ENCODE data around the gene NCR3LG1. TPM values are rescaled to one million over a fixed set of nuclear protein-coding genes. Genes with fewer than 3 reads are reported as not detected.

The NCR3LG1 gene
- total RNA-seq (2022) (13.6 and 14.2 TPM in 2 replicates), Bru-seq, nascent RNA (percentile 76 among the genes with signal in this experiment), BruChase-seq, experiment 1, labeled RNA remaining after a 6-hour chase (percentile 92 among the genes with signal in this experiment), BruChase-seq, experiment 2, labeled RNA remaining after a 2-hour chase (percentile 87 among the genes with signal in this experiment)
- long read RNA-seq, full-length matches to known transcripts = 2 of 5 reads
- long read RNA-seq, partial matches to known transcripts = 0 of 5 reads
- long read RNA-seq, other reads (novel, unspliced or antisense) = 3 of 5 reads

GRCh38 chr11:17351510-17352176, at the start of gene NCR3LG1:
NCR3LG1 (plus strand) TSS chr11:17351800; CDS start chr11:17351970, 170 bp downstream.
- Mint-ChIP-seq H3K9me3 (ENCODE audit: unreplicated experiment) (no peaks in the 10 kb centered on the region), H3K4me1 (ENCODE audit: insufficient read depth, unreplicated experiment) (peaks cover 5% of the 10 kb centered on the region), H3K27me3 (ENCODE audit: insufficient read depth, unreplicated experiment) (no peaks in the 10 kb centered on the region), H3K36me3 (ENCODE audit: insufficient read depth, unreplicated experiment) (peaks cover 4% of the 10 kb centered on the region), H3K27ac (ENCODE audit: low read depth, unreplicated experiment) (peak within 1 kb of the TSS; percentile 21), H3K4me3 (ENCODE audit: unreplicated experiment) (peak within 1 kb of the TSS; percentile 75)
- intact Hi-C loops (cut with micrococcal nuclease) = loop anchor here (5.0 kb wide), 2 partner anchors 74 to 274 kb away; partner anchors contain the start of genes NUCB2 and RPS13
- POLR2A ChIA-PET = interaction anchor here (0.7 to 4.1 kb wide), 2 partner anchors 67 to 144 kb away, joined by 3 to 32 read pairs; partner anchors contain the start of gene PIK3C2A
- CTCF ChIA-PET = interaction anchor here (0.6 to 0.8 kb wide), 2 partner anchors 116 to 187 kb away, joined by 3 to 4 read pairs; no protein-coding TSS in a partner anchor
- no peak for TF ChIP-seq CTCF (IDR thresholded peaks at IDR 0.05; ENCODE audit: unreplicated experiment)
- DNase-seq (ENCODE audit: unreplicated experiment) = peak; percentile 58
- no TSS peak for BruUV-seq (replicated peaks)

- ChIA-PET POLR2A (interaction anchor here (0.9 kb wide), 1 partner anchor 32 kb away, joined by 3 read pairs; no protein-coding TSS in a partner anchor), CTCF (interaction anchor here (0.6 to 0.7 kb wide), 2 partner anchors 83 to 235 kb away, joined by 4 to 6 read pairs; no protein-coding TSS in a partner anchor)
- DNase-seq (ENCODE audit: unreplicated experiment) = no peak
- intact Hi-C loops (cut with micrococcal nuclease) = no loop called here
- Mint-ChIP-seq H3K27ac (ENCODE audit: low read depth, unreplicated experiment) (no peak overlapping the region), H3K4me1 (ENCODE audit: insufficient read depth, unreplicated experiment) (no peaks in the 10 kb centered on the region), H3K9me3 (ENCODE audit: unreplicated experiment) (no peaks in the 10 kb centered on the region), H3K36me3 (ENCODE audit: insufficient read depth, unreplicated experiment) (peaks cover 12% of the 10 kb centered on the region), H3K4me3 (ENCODE audit: unreplicated experiment) (no peak overlapping the region), H3K27me3 (ENCODE audit: insufficient read depth, unreplicated experiment) (no peaks in the 10 kb centered on the region)
- TF ChIP-seq CTCF (IDR thresholded peaks at IDR 0.05; ENCODE audit: unreplicated experiment) = no peak
- no TSS peak for BruUV-seq (replicated peaks)
These were observed 38.0 kb upstream of the NCR3LG1 start for GRCh38 chr11:17313349-17314231.

GRCh38 chr11:17314232-17314547, 37.4 kb upstream of the NCR3LG1 start:
- no peaks in the 10 kb centered on the region for H3K27me3 Mint-ChIP-seq (ENCODE audit: insufficient read depth, unreplicated experiment)
- H3K9me3 Mint-ChIP-seq (ENCODE audit: unreplicated experiment) = no peaks in the 10 kb centered on the region
- peaks cover 12% of the 10 kb centered on the region for H3K36me3 Mint-ChIP-seq (ENCODE audit: insufficient read depth, unreplicated experiment)
- POLR2A ChIA-PET = no interaction called here
- no peaks in the 10 kb centered on the region for H3K4me1 Mint-ChIP-seq (ENCODE audit: insufficient read depth, unreplicated experiment)
- H3K4me3 Mint-ChIP-seq (ENCODE audit: unreplicated experiment) = no peak overlapping the region
- no TSS peak for BruUV-seq (replicated peaks)
- DNase-seq (ENCODE audit: unreplicated experiment) = peak; percentile 64
- no peak overlapping the region for H3K27ac Mint-ChIP-seq (ENCODE audit: low read depth, unreplicated experiment)
- intact Hi-C loops (cut with micrococcal nuclease) = no loop called here
- TF ChIP-seq CTCF (IDR thresholded peaks at IDR 0.05; ENCODE audit: unreplicated experiment) = no peak
- CTCF ChIA-PET = interaction anchor here (0.6 to 0.7 kb wide), 3 partner anchors 84 to 235 kb away, joined by 3 to 6 read pairs (median 4); no protein-coding TSS in a partner anchor
